Stimulated activated CD4-positive, alpha-beta T cell treated with anti-CD3 and anti-CD28 coated beads, Interleukin-12 subunit alpha, Interleukin-12 subunit beta, amount 100 ng/mL, for 48 hours (primary cell): ENCODE results near the gene SYT2.
"Not testable (repeated sequence)": the region's sequence is repeated elsewhere in the genome, so short reads cannot be mapped to it uniquely, and the experiment has no call there.

Experiments used
- DNase-seq, 3 donors: peaks; one replicate each; pipeline ENCODE4 v3.0.0-alpha.2; 2020; ENCODE audit warnings: low read depth in 2 of 3, low spot score in 1 of 3

The SYT2 gene

DNA sequence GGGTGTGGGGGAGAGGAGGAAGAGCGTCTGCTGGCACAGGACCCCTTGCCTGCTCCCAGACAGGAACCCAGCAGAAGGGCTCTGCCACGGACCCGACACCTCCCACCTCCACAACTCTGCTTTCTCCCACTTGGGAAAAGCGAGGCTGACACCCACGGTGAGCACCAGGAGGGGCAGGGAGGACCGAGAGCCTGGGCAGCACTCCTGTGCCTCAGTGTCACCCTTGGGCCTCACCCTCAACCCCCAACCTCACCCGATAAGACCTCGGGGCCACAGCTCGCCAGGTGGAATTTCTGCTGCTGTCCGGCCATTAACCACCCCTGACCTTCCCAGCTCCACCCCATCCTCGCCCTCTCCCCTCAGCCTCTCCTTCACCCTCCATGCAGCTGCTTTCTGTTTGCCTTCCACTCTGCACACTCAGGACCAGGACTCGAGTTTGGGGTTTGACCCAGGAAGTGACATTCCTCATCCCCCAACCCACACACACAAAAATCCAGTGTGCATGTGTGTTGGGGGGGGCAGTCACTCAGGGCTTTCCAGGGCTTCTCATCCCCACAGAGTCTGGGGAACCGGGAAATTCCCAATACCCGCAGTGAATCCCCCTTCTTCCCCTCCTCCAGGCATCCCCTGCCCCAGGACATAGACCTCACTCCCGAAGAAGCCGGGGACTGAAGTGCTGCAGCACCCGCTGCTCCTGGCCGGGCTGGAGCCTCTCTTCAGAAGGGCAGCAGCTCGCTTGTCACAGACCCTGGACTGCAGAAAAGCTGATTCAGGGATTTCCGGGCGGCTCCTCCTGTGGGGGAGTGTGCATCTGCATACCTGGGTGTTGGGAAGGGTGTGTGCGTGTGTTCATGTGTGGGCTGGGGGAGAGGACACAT, 65.8 kb downstream of the SYT2 start:
- DNase-seq = no peak

DNA sequence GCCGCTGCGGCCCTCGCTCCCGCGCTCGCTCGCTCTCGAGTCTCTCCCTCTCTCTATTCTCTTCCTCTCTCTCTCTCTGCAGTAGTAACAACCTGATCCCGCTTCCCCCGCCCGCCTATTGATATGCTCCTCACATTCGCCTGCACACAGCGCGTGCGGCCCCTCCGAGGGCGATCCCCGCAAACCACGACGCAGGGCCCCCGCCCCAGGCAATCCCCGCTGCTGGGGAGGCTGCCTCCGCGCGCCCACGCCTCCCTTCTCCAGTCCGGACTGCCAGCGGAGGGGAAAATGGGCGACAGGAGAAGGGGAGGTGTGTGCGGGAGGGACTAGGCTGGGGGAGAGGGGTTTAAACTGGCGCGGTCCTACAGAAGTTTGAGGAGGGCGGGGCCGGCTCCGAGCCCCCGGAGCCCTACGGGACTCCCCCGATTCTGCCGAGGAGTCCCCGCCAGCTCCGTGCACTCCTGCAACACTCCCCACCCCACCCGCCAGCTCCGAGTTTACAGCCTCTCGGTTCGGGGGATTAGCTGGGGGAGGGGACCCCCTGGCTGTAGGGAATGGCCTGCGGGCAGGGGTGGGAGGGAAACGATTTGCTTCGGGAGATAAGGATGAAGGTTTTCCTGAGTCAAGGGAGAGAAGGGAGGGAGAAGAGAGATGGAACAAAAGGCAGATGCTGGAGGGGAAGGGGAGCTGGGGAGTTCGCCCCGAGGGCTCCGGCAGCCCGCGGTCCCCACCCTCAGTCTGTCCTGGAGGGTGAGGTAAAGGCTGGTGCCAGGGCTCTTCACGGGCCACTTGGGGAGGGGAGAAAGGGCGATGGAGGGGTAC, 66.6 kb downstream of the SYT2 start:
- DNase-seq = no peak

DNA sequence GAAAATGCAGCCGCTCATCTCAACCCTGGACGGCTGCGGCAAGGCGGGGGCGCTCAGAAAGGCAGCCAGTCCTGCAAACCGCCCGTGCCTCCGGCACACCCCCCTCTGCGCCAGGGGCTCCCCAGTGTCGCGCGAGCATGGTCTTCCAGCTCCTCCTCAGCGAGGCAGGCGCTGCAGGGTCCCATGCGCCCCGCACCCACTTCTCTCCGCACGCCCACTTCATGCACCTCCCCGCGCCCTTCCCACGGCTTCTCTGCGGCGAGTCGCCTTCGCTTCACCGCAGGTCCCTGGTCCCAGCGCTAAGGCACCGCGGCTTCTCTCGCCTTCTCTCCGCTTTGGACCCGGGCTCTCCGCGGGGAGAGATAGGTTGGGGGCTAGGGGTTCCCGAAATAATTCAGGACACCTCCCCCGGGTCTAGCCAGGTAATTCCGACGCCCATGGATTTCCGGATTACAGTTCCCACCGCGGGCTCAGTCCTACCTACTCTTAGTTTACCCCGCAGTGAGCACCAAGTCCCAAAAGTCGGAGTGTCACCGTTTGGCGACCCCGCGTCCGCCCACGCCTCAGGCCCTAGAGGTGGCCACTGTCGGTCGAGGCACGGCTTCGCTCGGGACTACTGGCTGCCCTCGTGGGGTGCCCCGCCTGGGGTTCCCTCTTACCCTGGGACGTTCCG, 67.5 kb downstream of the SYT2 start:
- DNase-seq = no peak

DNA sequence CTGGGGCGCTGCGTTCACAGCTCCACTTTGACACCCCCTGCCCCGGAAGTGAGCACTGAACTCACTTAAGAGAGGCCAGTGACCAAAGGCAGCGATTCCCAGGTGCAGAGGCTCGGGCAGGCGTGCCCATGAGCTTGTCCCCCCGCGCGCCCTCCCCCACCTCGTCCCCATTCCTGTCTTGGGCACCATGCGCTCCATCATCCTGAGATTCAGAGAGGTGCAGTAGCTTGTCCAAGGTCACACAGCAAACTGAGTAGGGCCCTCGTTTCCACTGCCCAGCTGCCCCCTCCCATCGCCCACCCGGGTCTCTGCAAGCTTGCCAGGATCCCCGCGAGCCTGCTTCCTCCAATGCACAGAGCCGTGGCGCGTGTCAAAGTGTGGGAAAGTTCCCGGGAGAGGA, 68.0 kb downstream of the SYT2 start:
- no peak for DNase-seq

DNA sequence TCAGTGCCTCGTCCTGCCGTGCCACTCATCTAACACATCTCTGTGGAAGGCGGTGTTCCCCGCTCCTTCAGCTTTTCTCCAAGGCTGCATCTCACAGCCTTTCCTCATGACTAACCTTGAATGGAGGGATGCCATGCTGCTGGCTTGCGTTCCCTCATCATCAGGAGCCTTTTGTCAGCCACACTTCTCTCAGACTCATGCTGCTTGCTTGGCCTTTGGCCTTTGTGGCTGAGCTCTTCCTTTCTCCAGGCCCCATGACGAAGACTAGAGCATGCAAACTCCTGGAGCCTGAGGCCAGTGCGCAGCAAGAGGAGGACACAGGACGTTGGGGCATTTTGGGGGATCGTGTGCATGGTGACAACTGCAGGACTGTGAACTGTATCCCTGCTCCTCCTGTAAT, 70.8 kb downstream of the SYT2 start:
- no peak for DNase-seq

DNA sequence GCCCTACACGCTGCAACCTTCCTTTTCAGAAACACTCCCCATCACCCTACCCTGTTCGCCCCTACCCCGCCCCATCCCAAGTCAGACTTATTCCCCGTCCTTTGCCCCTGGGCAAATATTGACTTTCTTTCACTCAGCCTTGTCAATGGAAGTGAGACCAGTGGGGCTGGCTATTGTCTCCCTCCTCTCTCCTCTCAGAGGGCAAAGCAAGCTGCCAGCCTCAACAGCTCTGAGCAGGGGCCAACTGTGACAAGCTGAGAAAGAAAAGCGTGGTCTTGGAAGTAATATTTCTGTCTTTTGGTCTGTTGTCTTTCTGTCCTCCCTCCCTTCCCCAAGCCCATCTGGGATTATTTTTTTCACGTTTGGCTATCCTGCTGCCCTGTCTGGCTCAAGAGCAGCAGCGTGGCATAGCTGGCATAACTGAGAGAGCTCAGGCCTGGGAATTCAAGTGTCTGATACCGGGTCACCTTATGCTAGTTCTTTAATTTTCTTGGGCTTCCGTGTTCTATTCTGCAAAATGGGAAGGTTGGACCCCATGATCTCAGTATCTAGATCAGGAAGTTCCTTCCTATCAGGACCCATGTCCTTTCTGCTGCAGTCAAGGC, 71.5 kb downstream of the SYT2 start:
- not testable (repeated sequence) for DNase-seq

DNA sequence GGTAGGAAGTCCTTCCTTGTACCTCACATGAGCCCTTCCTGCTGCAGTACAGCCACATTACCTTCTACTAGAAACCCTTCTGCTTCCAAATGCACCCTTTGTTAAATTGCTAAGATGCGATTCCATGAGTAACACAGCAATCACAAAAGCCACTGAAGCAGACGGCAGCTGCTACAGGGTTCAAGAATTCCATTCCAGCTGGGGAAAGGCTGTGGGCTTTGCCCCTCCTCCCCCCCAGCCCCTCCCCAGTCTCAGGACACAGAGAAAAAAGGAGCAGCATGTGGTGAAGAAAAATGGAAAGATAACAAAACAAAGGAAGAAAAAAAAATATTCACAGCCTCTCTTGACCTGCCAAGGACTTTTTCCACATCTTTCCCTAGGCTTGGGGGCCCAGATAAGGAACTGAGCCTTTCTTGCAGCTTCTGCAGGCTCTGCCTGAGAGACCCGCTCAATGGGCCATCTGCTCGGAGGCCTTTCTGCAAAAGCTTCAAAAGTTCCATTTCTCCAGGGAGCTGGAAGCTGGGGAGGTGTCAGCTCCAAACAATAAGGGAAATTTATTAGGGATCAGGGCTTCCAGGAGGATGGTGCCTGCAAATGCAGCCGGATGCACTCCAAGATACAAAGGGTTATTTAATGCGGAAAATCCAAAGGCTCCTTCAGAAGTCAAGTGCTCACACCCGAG, 72.1 kb downstream of the SYT2 start:
- no peak for DNase-seq

DNA sequence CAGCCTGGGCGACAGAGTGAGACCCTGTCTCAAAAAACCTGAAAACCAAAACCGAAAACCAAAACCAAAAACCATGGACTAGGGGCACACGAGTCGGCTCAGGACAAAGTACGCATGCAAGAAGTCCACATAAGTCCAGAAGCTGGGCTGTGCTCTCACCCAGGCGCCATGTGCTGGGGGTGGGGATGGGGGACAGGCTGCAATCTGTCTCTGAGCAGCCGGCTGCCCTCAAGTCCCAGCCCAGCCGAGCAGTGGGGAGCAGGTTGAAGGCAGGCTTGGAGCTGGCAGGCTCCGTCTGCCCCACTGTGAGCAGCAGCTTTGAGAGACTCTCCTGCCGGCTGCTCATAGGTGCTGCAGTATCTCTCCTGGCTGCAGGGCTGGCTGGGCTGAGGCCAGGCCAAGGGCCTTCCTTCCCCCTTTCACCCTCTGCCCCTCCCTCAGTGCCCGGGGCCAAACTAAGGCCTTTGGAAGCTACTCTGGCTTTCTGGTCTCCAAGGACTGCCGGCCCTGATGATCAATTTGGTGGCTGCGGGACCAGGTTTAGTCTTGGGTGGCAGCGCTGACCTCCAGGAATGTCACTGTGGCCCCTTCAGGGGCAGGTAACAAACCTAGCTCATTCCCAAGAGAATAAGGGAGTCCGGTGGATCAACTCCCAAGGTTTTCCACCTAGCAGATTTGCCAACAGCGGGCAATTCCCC, 72.8 kb downstream of the SYT2 start:
- not testable (repeated sequence) for DNase-seq

DNA sequence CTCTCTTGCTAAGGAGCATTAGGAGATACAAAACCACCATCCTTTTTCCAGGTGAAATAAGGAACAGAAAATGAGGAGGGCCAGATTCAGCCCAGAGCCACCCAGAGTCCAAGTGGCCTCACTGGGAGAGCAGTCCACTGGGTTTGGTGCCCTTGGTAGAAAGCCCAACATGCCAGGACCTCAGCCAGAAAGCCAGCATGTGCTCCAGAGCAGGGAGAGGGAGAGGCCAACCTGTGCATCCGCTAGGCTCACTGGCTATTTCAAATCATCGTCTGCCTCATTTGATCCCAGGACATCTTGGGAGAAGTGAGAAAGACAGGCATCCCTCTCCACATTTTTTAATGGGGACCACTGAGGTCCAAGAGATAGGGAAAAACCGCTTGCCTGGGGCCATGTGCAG, 74.1 kb downstream of the SYT2 start:
- not testable (repeated sequence) for DNase-seq

DNA sequence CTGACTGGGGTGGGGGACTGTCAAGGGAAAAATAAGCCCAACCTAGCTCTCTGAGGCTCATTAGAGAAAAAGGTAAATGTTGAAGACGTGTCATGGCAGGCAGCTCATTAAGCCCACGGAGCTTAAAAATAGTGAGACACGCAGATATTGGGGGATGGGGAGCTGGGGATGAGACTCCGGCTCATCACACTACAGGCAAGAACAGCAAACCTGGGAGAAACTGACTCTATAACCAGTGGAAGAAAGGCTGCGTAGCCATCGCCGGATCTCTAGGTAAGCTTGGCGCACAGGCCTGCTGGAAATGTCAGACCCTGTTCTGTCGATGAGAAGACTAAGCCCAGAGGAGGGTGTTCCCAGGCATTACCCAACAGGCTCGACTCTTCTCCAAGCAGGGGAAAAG, 78.0 kb downstream of the SYT2 start:
- DNase-seq = no peak

DNA sequence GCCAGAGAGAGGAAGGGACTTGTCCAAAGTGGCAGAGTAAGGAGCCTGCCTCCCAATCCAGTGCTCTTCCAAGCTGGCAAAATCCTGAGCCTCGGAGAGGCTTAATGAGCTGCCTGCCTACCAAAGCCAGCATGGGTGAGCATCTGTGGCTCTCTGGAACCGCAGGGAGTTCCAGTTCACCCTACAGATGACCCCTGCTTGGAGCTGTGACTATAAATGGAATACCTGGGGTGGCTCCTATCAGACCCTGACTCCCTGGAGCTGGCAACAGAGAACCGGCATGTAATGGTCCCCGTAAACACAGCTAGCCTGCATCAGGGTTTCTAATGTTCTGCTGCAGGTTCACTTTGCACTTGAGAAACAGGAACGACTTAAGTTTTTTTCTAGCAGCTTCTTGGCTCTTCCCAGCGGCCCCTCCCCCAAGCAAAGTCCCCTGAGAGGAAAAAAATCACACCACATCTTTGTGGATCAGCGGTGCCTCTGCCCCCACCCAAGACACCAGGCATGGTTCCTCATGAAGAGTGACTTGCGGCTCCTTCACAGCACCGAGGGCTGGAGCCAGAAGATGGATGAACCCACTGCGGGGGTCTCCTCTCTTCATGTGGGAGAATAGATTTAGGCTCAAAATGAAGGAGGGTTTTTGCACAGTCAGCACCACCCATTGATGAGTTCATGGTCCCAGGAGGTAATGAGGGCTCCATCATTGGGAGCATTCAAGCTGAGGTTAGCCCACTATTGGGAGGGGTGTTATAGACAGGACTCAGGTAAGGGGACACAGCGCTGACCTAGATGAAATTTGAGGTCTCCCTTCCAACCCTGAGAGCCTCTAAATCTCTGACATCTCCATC, 79.0 kb downstream of the SYT2 start:
- no peak for DNase-seq

DNA sequence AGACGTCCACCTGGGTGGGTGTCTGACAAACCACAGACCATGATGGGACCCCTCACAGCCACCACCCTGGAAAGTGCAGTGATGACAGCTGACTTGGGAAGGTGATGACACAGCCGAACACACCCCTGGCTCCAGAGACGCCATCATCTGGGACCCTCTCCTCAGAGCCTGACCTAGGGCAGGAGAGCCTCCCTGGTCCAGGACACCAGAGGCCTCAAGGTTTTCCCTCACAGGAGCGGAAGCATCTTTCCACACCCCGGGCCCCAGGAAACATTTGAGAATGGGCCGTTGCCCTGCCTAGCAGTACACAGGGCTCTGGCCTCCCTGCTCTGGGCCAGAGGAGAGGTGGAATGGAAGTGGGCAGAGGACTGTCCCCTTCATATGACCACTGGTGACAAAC, 79.7 kb downstream of the SYT2 start:
- no peak for DNase-seq

DNA sequence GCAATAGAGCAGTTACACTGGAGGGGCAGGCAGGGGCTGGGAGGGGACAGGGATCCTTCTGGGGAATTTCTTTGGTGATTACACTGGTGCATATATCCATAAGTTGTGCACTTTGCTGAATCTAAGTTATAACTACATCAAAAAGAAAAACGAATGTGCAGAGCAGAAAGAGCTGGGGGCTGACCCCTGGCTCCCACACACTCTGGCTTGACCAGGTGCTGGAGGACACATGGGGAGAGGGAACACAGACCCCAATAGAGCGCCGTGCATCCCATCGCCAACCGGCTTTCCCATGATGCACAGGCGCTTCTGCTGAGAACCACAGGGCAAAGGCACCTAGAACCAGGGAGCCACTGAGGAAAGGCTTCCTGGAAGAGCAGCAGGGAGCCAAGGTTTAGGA, 80.2 kb downstream of the SYT2 start:
- not testable (repeated sequence) for DNase-seq

DNA sequence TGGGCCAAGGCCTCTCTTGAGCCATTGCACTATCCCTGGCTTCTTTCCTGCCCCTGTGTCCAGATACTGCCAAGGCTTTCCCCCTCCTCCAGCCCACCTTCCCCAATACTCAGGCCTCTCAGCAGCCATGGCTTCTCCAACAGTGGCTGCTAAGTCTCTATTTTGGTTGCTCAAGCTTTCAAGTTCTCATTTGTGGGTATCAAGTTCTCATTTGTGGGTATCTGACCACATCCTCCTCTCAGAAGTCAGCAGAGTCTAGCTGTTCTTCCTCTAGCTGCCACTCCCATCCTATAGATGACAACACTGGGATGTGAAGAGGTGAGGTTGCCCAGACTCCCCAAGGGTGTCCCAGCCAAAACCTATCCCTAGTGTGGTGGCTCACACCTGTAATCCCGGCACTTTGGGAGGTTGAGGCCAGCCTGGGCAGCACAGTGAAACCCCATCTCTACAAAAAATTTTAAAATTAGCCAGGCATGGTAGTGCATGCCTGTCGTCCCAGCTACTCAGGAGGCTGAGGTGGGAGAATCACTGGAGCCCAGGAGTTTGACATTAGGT, 80.9 kb downstream of the SYT2 start:
- DNase-seq = not testable (repeated sequence)

DNA sequence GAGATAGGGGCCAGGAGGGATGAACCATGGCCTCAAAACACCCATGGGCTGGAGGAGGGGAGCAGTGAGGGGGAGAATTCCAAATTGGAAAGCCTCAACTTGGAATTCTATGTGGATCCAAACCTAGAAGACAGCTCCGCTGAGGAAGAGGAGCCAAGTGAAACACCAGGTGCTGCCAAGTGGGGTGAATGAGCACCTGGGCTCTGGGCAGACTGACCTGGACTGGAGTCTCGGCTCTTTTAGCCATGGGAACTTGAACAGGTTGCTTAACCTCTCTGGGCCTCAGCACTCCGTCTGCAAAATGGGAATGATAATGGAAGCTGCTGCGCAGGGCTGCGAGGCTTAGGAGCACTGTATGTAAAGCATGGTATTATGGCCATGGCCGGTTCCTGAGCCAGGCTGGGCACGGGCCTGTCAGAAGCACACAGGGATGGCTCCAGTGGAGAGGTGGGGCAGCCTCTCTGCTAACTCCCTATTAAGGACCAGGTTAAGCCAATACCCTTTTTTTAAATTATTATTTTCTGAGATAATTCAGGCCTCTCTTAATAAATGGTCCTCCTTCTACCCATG, 81.5 kb downstream of the SYT2 start:
- no peak for DNase-seq

DNA sequence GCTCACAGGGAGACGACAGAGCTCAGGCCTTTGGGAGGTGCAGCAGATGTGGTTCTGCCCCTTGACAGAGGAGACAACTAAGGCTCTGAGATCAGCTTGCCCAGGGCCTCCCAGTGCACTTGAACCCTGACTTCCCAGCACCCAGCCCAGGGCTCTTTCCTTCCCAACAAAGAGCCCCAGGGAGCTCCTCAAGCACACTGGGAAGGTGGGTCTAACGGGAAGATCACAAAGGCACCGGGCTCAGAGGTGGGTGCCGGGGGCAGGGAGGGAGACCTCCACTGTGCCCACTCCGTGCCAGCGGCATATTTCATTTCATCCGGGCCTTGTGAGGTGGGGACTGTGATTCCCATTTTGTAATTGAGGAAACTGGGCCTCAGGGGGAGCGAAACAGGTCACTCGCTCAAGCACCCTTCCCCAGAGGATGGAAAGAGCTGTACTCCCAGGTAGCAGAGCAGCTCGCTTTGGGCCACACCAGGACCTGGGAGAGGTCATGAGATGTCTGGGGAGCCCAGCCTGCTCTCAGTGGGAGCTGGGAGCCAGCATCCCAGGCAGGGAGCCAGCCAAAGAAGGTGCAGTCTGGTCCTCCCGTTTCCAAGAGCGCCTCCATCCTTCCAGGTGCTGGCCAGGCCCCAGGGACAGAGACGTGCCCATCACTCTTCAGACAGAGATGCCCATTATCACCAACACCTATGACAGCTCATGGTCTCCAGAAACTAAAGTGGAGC, 82.3 kb downstream of the SYT2 start:
- no peak for DNase-seq

DNA sequence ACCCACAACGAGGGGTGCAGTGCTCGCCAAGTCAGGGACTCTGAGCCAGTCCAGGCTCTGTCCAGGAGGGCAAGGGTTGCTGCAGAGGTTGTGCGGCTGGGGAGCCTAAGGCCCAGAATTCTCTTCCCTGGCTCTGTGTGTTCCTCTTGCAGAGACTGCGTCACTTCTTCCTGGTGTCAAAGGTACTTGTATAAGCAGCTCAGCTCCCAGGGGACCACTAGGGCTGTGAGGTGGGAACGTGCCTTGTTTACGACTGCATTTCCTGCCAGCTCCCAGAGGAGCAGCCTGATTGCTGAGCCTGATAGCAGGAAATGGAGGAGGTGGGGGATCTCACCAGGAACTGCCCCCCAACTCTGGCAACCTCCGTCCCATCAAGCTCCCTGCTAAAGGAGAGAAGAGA, 83.2 kb downstream of the SYT2 start:
- not testable (repeated sequence) for DNase-seq
